ENCODE measurements around the gene VILL.
"Not testable (repeated sequence)": the region's sequence is repeated elsewhere in the genome, so short reads cannot be mapped to it uniquely, and the experiment has no call there.

VILL gene

GRCh38 chr3:38031022-38031994, 40.7 kb downstream of the VILL start:
- H3K4me3 ChIP-seq (ENCODE audit: low read depth, low read length) = no peak overlapping the region
- TF ChIP-seq, protein P1, sequence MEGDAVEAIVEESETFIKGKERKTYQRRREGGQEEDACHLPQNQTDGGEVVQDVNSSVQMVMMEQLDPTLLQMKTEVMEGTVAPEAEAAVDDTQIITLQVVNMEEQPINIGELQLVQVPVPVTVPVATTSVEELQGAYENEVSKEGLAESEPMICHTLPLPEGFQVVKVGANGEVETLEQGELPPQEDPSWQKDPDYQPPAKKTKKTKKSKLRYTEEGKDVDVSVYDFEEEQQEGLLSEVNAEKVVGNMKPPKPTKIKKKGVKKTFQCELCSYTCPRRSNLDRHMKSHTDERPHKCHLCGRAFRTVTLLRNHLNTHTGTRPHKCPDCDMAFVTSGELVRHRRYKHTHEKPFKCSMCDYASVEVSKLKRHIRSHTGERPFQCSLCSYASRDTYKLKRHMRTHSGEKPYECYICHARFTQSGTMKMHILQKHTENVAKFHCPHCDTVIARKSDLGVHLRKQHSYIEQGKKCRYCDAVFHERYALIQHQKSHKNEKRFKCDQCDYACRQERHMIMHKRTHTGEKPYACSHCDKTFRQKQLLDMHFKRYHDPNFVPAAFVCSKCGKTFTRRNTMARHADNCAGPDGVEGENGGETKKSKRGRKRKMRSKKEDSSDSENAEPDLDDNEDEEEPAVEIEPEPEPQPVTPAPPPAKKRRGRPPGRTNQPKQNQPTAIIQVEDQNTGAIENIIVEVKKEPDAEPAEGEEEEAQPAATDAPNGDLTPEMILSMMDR (IDR thresholded peaks at IDR 0.05; ENCODE audit: low read depth, low read length, missing control alignments) = no peak
- DNase-seq (ENCODE audit: low read depth) = no peak
- in situ Hi-C loops (cut with HindIII; ENCODE audit: low sequenced_read_pairs) = no loop called here

GRCh38 chr3:38032328-38032865, 41.8 kb downstream of the VILL start:
- no peak overlapping the region for H3K4me3 ChIP-seq (ENCODE audit: low read depth, low read length)
- in situ Hi-C loops (cut with HindIII; ENCODE audit: low sequenced_read_pairs) = no loop called here
- no peak for DNase-seq (ENCODE audit: low read depth)
- TF ChIP-seq, protein P1 (IDR thresholded peaks at IDR 0.05; ENCODE audit: low read depth, low read length, missing control alignments) = no peak

DNA sequence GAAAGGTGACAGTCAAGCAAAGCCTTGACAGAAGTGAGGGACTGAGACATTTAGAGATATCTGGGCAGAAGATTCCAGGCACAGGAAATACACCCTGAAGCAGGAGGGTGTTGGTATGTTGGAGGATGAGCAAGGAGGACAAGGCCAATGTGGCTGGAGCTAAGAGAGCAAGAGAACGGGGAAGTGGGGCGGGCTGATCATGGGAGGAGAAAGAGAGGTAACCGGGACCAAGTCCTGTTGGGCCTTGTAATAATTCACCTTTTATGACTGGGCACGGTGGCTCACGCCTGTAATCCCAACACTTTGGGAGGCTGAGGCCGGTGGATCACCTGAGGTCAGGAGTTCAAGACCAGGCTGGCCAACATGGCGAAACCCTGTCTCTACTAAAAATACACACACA, 43.0 kb downstream of the VILL start:
- in situ Hi-C loops (cut with HindIII; ENCODE audit: low sequenced_read_pairs); DNase-seq (ENCODE audit: low read depth); H3K4me3 ChIP-seq (ENCODE audit: low read depth, low read length): not testable (repeated sequence)

DNA sequence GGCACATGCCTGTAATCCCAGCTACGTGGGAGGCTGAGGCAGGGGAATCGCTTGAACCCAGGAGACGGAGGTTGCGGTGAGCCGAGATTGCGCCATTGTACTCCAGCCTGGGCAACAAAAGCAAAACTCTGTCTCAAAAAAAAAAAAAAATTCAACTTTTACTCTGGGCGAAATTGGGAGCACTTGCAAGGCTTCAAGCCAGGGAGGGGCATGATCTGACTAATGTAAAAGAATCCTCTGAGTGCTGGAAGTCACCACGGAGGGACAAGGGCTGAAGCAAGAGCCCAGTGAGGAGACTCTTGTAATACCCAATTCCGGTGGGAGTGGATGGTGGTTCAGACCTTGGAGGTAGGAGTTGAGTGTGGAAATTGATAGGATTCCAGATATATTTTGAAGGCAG, 43.7 kb downstream of the VILL start:
- H3K4me3 ChIP-seq (ENCODE audit: low read depth, low read length); in situ Hi-C loops (cut with HindIII; ENCODE audit: low sequenced_read_pairs); DNase-seq (ENCODE audit: low read depth): not testable (repeated sequence)

- TF ChIP-seq, protein P1 (IDR thresholded peaks at IDR 0.05; ENCODE audit: low read depth, low read length, missing control alignments) = no peak
- in situ Hi-C loops (cut with HindIII; ENCODE audit: low sequenced_read_pairs) = no loop called here
- DNase-seq (ENCODE audit: low read depth) = no peak
- no peak overlapping the region for H3K4me3 ChIP-seq (ENCODE audit: low read depth, low read length)
These were observed 45.7 kb downstream of the VILL start for GRCh38 chr3:38036286-38036685.

- DNase-seq (ENCODE audit: low read depth) = no peak
- H3K4me3 ChIP-seq (ENCODE audit: low read depth, low read length) = no peak overlapping the region
- in situ Hi-C loops (cut with HindIII; ENCODE audit: low sequenced_read_pairs) = no loop called here
- TF ChIP-seq, protein P1 (IDR thresholded peaks at IDR 0.05; ENCODE audit: low read depth, low read length, missing control alignments) = no peak
These were observed 46.3 kb downstream of the VILL start for GRCh38 chr3:38036906-38037305.

- TF ChIP-seq, protein P1 (IDR thresholded peaks at IDR 0.05; ENCODE audit: low read depth, low read length, missing control alignments) = no peak
- no peak for DNase-seq (ENCODE audit: low read depth)
- no peak overlapping the region for H3K4me3 ChIP-seq (ENCODE audit: low read depth, low read length)
- in situ Hi-C loops (cut with HindIII; ENCODE audit: low sequenced_read_pairs) = no loop called here
These were observed 47.9 kb downstream of the VILL start for GRCh38 chr3:38038447-38038911.

Measured in astrocyte of the cerebellum (primary cell).